Measurements from ENCODE around the gene TCP10L. TPM values are rescaled to one million over a fixed set of nuclear protein-coding genes. Genes with fewer than 3 reads are reported as not detected.
A peak's percentile ranks its signal among the peaks of the same experiment; 100 is the strongest.

Gene TCP10L
- total and polyA plus RNA-seq, 7 experiments from 2014 or later = 0.13 to 1.4 (median 0.54) TPM; not detected in 1

GRCh38 chr21:32572574-32573420 is 12.5 kb downstream of the TCP10L start:
- POLR2A ChIA-PET = no interaction called here
- Histone ChIP-seq H3K4me3 (ENCODE audit: low read length) (no peak overlapping the region), H3K4me1 (ENCODE audit: control insufficient read depth in 2 of 2, insufficient read depth in 2 of 2, low read length in 2 of 2) (peaks cover 5 to 7% of the 10 kb centered on the region in 2 donors), H3K36me3 (ENCODE audit: control insufficient read depth in 2 of 3, insufficient read depth in 3 of 3, low read length in 3 of 3) (no peaks in the 10 kb centered on the region), H3K9me3 (ENCODE audit: control insufficient read depth in 2 of 3, low read length in 3 of 3) (no peaks in the 10 kb centered on the region), H3K27ac (ENCODE audit: low read depth, low read length) (no peak overlapping the region), H3K27me3 (ENCODE audit: control insufficient read depth in 2 of 2, insufficient read depth in 2 of 2, low read length in 2 of 2) (no peaks in the 10 kb centered on the region)
- CTCF ChIA-PET = no interaction called here
- no peak overlapping the region for H3K4me3 Mint-ChIP-seq
- H3K4me1 Mint-ChIP-seq = peaks cover 6 to 20% (median 17%) of the 10 kb centered on the region in 7 donors
- H3K9me3 Mint-ChIP-seq = no peaks in the 10 kb centered on the region
- no peak for ATAC-seq
- no peaks in the 10 kb centered on the region for H3K36me3 Mint-ChIP-seq
- intact Hi-C loops (cut with micrococcal nuclease) = loop anchor here in 1 of 2 donors (10.0 kb wide), 1 partner anchor 788 kb away; no protein-coding TSS in a partner anchor
- no peak overlapping the region for H3K27ac Mint-ChIP-seq
- DNase-seq = no peak
- no peaks in the 10 kb centered on the region for H3K27me3 Mint-ChIP-seq

GRCh38 chr21:32570456-32570855 is 14.9 kb downstream of the TCP10L start:
- ATAC-seq = no peak
- Mint-ChIP-seq H3K4me1 (peaks cover 6 to 20% (median 17%) of the 10 kb centered on the region in 7 donors), H3K27ac (peak overlapping the region; percentile 38 to 90 (median 75)), H3K36me3 (peaks cover 0 to 6% (median 2%) of the 10 kb centered on the region in 5 donors), H3K4me3 (peak overlapping the region; percentile 31 to 95 (median 90)), H3K9me3 (peaks cover 0 to 2% (median 0%) of the 10 kb centered on the region in 11 donors), H3K27me3 (peaks cover 0 to 2% (median 0%) of the 10 kb centered on the region in 5 donors)
- Histone ChIP-seq H3K36me3 (ENCODE audit: control insufficient read depth in 2 of 3, insufficient read depth in 3 of 3, low read length in 3 of 3) (no peaks in the 10 kb centered on the region), H3K27ac (ENCODE audit: low read depth, low read length) (peak overlapping the region; percentile 65), H3K4me1 (ENCODE audit: control insufficient read depth in 2 of 2, insufficient read depth in 2 of 2, low read length in 2 of 2) (peaks cover 5 to 7% of the 10 kb centered on the region in 2 donors), H3K4me3 (ENCODE audit: low read length) (no peak overlapping the region), H3K27me3 (ENCODE audit: control insufficient read depth in 2 of 2, insufficient read depth in 2 of 2, low read length in 2 of 2) (no peaks in the 10 kb centered on the region), H3K9me3 (ENCODE audit: control insufficient read depth in 2 of 3, low read length in 3 of 3) (no peaks in the 10 kb centered on the region)
- no peak for DNase-seq
- intact Hi-C loops (cut with micrococcal nuclease) = loop anchor here in 1 of 2 donors (10.0 kb wide), 1 partner anchor 786 kb away; no protein-coding TSS in a partner anchor
- ChIA-PET POLR2A (interaction anchor here (0.6 to 1.9 kb wide), 4 partner anchors 42 to 363 kb away, joined by 3 to 5 read pairs (median 4); partner anchors contain the start of gene CFAP298), CTCF (interaction anchor here (0.6 to 4.4 kb wide), 4 partner anchors 21 to 793 kb away, joined by 3 to 17 read pairs (median 4); no protein-coding TSS in a partner anchor)

- CTCF ChIA-PET = interaction anchor here (0.5 to 4.4 kb wide), 8 partner anchors 8 to 794 kb away, joined by 3 to 17 read pairs (median 4); no protein-coding TSS in a partner anchor
- ATAC-seq (peak; percentile 96), DNase-seq (peak; percentile 56 to 80 (median 75))
- peak overlapping the region; percentile 65 for H3K27ac ChIP-seq (ENCODE audit: low read depth, low read length)
- Mint-ChIP-seq H3K9me3 (peaks cover 0 to 10% (median 7%) of the 10 kb centered on the region in 11 donors), H3K27me3 (peaks cover 0 to 8% (median 0%) of the 10 kb centered on the region in 5 donors), H3K27ac (peak overlapping the region; percentile 46 to 90 (median 75)), H3K4me3 (peak overlapping the region; percentile 82 to 95 (median 90)), H3K4me1 (peaks cover 6 to 20% (median 17%) of the 10 kb centered on the region in 7 donors), H3K36me3 (peaks cover 0 to 15% (median 11%) of the 10 kb centered on the region in 5 donors)
- no peaks in the 10 kb centered on the region for H3K36me3 ChIP-seq (ENCODE audit: control insufficient read depth in 2 of 3, insufficient read depth in 3 of 3, low read length in 3 of 3)
- intact Hi-C loops (cut with micrococcal nuclease) = loop anchor here (1.0 to 10.0 kb wide), 9 partner anchors 32 to 785 kb away; partner anchors contain the start of genes CFAP298 (in 1 of the 2), EVA1C (in 1 of the 2), MIS18A (in 1 of the 2) and URB1 (in 1 of the 2)
- no peaks in the 10 kb centered on the region for H3K27me3 ChIP-seq (ENCODE audit: control insufficient read depth in 2 of 2, insufficient read depth in 2 of 2, low read length in 2 of 2)
- POLR2A ChIA-PET = interaction anchor here (1.0 to 1.9 kb wide), 4 partner anchors 43 to 174 kb away, joined by 3 to 5 read pairs (median 4); partner anchors contain the start of genes CFAP298 and EVA1C
- peak overlapping the region; percentile 85 for H3K4me3 ChIP-seq (ENCODE audit: low read length)
- H3K4me1 ChIP-seq (ENCODE audit: control insufficient read depth in 2 of 2, insufficient read depth in 2 of 2, low read length in 2 of 2) = peaks cover 5 to 7% of the 10 kb centered on the region in 2 donors
- H3K9me3 ChIP-seq (ENCODE audit: control insufficient read depth in 2 of 3, low read length in 3 of 3) = no peaks in the 10 kb centered on the region
These were observed 15.8 kb downstream of the TCP10L start for GRCh38 chr21:32569261-32570230.

GRCh38 chr21:32567626-32568025 is 17.7 kb downstream of the TCP10L start:
- H3K4me3 ChIP-seq (ENCODE audit: low read length) = no peak overlapping the region
- ATAC-seq (no peak), DNase-seq (no peak)
- no peaks in the 10 kb centered on the region for H3K9me3 ChIP-seq (ENCODE audit: control insufficient read depth in 2 of 3, low read length in 3 of 3)
- no peaks in the 10 kb centered on the region for H3K27me3 ChIP-seq (ENCODE audit: control insufficient read depth in 2 of 2, insufficient read depth in 2 of 2, low read length in 2 of 2)
- Mint-ChIP-seq H3K36me3 (peaks cover 0 to 15% (median 12%) of the 10 kb centered on the region in 5 donors), H3K27me3 (peaks cover 0 to 9% (median 0%) of the 10 kb centered on the region in 5 donors), H3K4me3 (no peak overlapping the region), H3K4me1 (peaks cover 6 to 20% (median 17%) of the 10 kb centered on the region in 7 donors), H3K9me3 (peaks cover 0 to 12% (median 7%) of the 10 kb centered on the region in 11 donors), H3K27ac (no peak overlapping the region)
- intact Hi-C loops (cut with micrococcal nuclease) = loop anchor here in 1 of 2 donors (2.0 kb wide), 4 partner anchors 45 to 289 kb away; partner anchors contain the start of genes CFAP298, MIS18A and URB1
- H3K4me1 ChIP-seq (ENCODE audit: control insufficient read depth in 2 of 2, insufficient read depth in 2 of 2, low read length in 2 of 2) = peaks cover 5 to 7% of the 10 kb centered on the region in 2 donors
- H3K27ac ChIP-seq (ENCODE audit: low read depth, low read length) = no peak overlapping the region
- CTCF ChIA-PET = interaction anchor here (0.5 to 4.4 kb wide), 3 partner anchors 31 to 220 kb away, joined by 3 to 17 read pairs (median 4); no protein-coding TSS in a partner anchor
- H3K36me3 ChIP-seq (ENCODE audit: control insufficient read depth in 2 of 3, insufficient read depth in 3 of 3, low read length in 3 of 3) = no peaks in the 10 kb centered on the region
- POLR2A ChIA-PET = interaction anchor here (1.0 kb wide), 1 partner anchor 33 kb away, joined by 3 read pairs; no protein-coding TSS in a partner anchor

- H3K9me3 ChIP-seq (ENCODE audit: control insufficient read depth in 2 of 3, low read length in 3 of 3) = no peaks in the 10 kb centered on the region
- POLR2A ChIA-PET = no interaction called here
These were observed 18.5 kb downstream of the TCP10L start for GRCh38 chr21:32566741-32567389.

More at GRCh38 chr21:32566741-32567389, 18.5 kb downstream of the TCP10L start:
- no peaks in the 10 kb centered on the region for H3K27me3 ChIP-seq (ENCODE audit: control insufficient read depth in 2 of 2, insufficient read depth in 2 of 2, low read length in 2 of 2)
- H3K27me3 Mint-ChIP-seq = peaks cover 0 to 9% (median 0%) of the 10 kb centered on the region in 5 donors
- DNase-seq (no peak), ATAC-seq (no peak)
- intact Hi-C loops (cut with micrococcal nuclease) = no loop called here
- CTCF ChIA-PET = interaction anchor here (4.4 kb wide), 1 partner anchor 34 kb away, joined by 17 read pairs; no protein-coding TSS in a partner anchor
- H3K9me3 Mint-ChIP-seq = peaks cover 0 to 12% (median 7%) of the 10 kb centered on the region in 11 donors
- no peak overlapping the region for H3K4me3 ChIP-seq (ENCODE audit: low read length)
- H3K27ac ChIP-seq (ENCODE audit: low read depth, low read length) = no peak overlapping the region
- H3K4me3 Mint-ChIP-seq = no peak overlapping the region
- peaks cover 6 to 20% (median 17%) of the 10 kb centered on the region in 7 donors for H3K4me1 Mint-ChIP-seq
- H3K4me1 ChIP-seq (ENCODE audit: control insufficient read depth in 2 of 2, insufficient read depth in 2 of 2, low read length in 2 of 2) = peaks cover 5 to 7% of the 10 kb centered on the region in 2 donors
- no peaks in the 10 kb centered on the region for H3K36me3 ChIP-seq (ENCODE audit: control insufficient read depth in 2 of 3, insufficient read depth in 3 of 3, low read length in 3 of 3)
- peaks cover 0 to 15% (median 12%) of the 10 kb centered on the region in 5 donors for H3K36me3 Mint-ChIP-seq
- H3K27ac Mint-ChIP-seq = peak overlapping the region in 1 of 9 donors; percentile 47
